SK-N-MC (cell line): Measurements from ENCODE around the gene TMEM80.
A peak's percentile ranks its signal among the peaks of the same experiment; 100 is the strongest.
"Not testable (repeated sequence)": the region's sequence is repeated elsewhere in the genome, so short reads cannot be mapped to it uniquely, and the experiment has no call there.

Source experiments
- DNase-seq: peaks from one replicate; pipeline ENCODE4 v3.0.0-alpha.2; 2011; ENCODE audit warnings: low read depth, low spot score
- H3K27ac ChIP-seq: fragments of 200-600 bp; sonication (generic); 2 replicates; pipeline ENCODE4 v1.5.1; 2016; ENCODE audit warnings: mixed run types
- H3K36me3 ChIP-seq: fragments of 200-600 bp; sonication (generic); 2 replicates; pipeline ENCODE4 v1.6.1; 2017; ENCODE audit warnings: antibody characterized with exemption, low read length, mixed read lengths; ENCODE audit not compliant: insufficient read depth
- H3K4me3 ChIP-seq: fragments of 200-600 bp; sonication (generic); 2 replicates; pipeline ENCODE4 v1.5.1; 2016
- H3K9ac ChIP-seq: fragments of 200-600 bp; sonication (generic); 2 replicates; pipeline ENCODE4 v1.8.0; 2017; ENCODE audit warnings: mixed run types, mixed read lengths; ENCODE audit not compliant: insufficient read length
- H3K9me3 ChIP-seq: fragments of 200-600 bp; sonication (generic); 2 replicates; pipeline ENCODE4 v1.6.1; 2017; ENCODE audit warnings: low read depth, mild to moderate bottlenecking, antibody characterized with exemption, low read length, moderate library complexity, mixed read lengths
- EZH2 ChIP-seq: fragments of 200-600 bp; sonication (generic); IDR thresholded peaks from one replicate; pipeline ENCODE4 v1.6.1; 2017; ENCODE audit warnings: antibody characterized with exemption
- FOXP2 ChIP-seq: optimal IDR thresholded peaks from 2 replicates; pipeline ENCODE3; 2011; ENCODE audit warnings: mild to moderate bottlenecking, moderate library complexity; ENCODE audit not compliant: insufficient read depth; ENCODE audit errors: extremely low read length, control extremely low read depth
- POLR2AphosphoS5 ChIP-seq: IDR thresholded peaks from 2 replicates; pipeline ENCODE4 v1.6.1; 2012; ENCODE audit warnings: mild to moderate bottlenecking, low read depth, low read length, borderline replicate concordance

TMEM80 gene

DNA sequence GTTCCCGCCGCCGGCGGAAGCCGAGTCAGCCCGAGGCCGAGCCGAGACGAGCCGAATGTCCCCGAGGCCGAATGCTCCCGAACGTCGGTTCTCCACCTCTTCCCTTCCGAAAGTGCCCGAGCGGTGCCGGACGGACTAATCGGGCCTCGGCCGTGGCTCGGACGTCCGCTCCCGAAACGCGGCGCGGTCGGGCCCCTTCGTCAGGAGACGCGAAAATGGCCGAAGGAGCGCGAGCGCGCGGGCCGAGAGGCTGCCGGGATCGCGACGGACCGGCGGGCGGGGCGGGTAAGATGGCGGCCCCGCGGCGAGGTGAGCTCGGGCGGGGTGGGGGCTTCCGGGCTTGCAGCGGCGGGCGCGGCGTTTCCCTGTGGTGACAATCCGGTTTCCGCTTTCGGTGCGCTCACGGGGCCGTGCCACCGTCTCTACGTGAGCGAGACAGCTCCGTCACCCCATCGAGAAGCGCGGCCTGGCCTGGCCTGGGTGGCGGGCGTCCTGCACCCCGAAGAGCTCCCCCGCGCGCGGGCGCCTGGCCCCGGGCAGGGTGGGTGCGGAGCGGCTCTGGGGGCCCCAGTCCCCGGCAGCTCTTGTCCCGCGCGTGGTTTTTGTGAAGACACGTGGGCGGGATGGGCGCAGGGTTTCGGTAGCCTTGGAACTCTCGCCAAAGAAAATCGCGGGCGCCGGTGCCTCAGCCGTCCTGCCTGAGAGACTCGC is at the start of gene TMEM80:
TMEM80 (plus strand) TSS at position 279 of the 711 bp plus-strand sequence; CDS start at position 291, 12 bp downstream.
- H3K9ac ChIP-seq = peak within 1 kb of the TSS; percentile 100
- DNase-seq = peak; percentile 70
- H3K9me3 ChIP-seq = no peaks in the 10 kb centered on the region
- H3K36me3 ChIP-seq = no peaks in the 10 kb centered on the region; the same call in 1 of the 2 replicates
- TF ChIP-seq EZH2 (no peak), POLR2AphosphoS5 (peak; percentile 81), FOXP2 (peak; percentile 28)
- H3K4me3 ChIP-seq = peak within 1 kb of the TSS; percentile 97
- peak within 1 kb of the TSS; percentile 100 for H3K27ac ChIP-seq

- H3K9ac ChIP-seq = no peak overlapping the region
- H3K27ac ChIP-seq = no peak overlapping the region
- no peak for DNase-seq
- H3K36me3 ChIP-seq = peaks cover 10% of the 10 kb centered on the region; the same call in 1 of the 2 replicates
- no peak for TF ChIP-seq POLR2AphosphoS5
- TF ChIP-seq EZH2 = no peak
- no peak for TF ChIP-seq FOXP2
- no peaks in the 10 kb centered on the region for H3K9me3 ChIP-seq
- no peak overlapping the region for H3K4me3 ChIP-seq
Observed at GRCh38 chr11:646214-646613, 49.4 kb upstream of the TMEM80 start.

DNA sequence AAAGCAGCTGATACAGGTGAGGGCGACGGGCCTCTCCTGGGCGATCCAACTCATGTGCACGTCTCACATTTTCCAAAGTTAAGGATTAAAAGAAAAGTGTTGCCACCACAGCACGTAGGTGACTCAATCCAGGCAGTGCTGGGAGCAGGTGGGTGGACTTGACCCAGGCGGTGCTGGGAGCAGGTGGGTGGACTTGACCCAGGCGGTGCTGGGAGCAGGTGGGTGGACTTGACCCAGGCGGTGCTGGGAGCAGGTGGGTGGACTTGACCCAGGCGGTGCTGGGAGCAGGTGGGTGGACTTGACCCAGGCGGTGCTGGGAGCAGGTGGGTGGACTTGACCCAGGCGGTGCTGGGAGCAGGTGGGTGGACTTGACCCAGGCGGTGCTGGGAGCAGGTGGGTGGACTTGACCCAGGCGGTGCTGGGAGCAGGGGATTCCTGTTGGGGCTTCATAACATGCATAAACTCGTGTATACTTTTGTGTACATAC is 47.9 kb upstream of the TMEM80 start:
- peaks cover 23% of the 10 kb centered on the region for H3K36me3 ChIP-seq
- not testable (repeated sequence) for H3K27ac ChIP-seq, DNase-seq, H3K4me3 ChIP-seq, H3K9ac ChIP-seq, H3K9me3 ChIP-seq

- Histone ChIP-seq H3K36me3 (peaks cover 33% of the 10 kb centered on the region), H3K9me3 (no peaks in the 10 kb centered on the region), H3K4me3 (no peak overlapping the region), H3K27ac (no peak overlapping the region), H3K9ac (no peak overlapping the region)
- TF ChIP-seq POLR2AphosphoS5 (no peak), EZH2 (no peak), FOXP2 (no peak)
- DNase-seq = no peak
Observed at GRCh38 chr11:650482-650881, 45.1 kb upstream of the TMEM80 start.

- H3K36me3 ChIP-seq = peaks cover 36% of the 10 kb centered on the region
- H3K4me3 ChIP-seq, DNase-seq: not testable (repeated sequence)
Observed at GRCh38 chr11:653136-653535, 42.5 kb upstream of the TMEM80 start.

DNA sequence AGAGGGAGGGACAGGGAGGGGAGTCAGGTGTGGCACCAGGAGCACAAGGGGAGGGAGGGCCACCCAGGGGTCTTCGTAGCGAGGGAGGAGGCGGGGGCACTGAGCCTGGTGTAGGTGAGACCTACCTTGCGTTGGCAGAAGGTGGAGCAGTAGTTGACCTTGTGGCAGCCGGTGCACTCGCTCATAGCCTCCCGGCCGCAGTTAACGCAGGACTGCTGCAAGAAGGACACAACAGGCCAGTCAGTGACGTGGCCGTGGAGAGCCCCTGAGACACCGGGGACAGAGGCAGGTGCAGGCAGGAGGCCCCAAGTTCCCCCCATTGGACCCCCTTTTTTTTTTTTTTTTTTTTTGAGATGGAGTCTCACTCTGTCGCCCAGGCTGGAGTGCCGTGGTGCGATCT is 41.8 kb upstream of the TMEM80 start:
- no peak for DNase-seq
- H3K4me3 ChIP-seq = no peak overlapping the region
- peaks cover 36% of the 10 kb centered on the region for H3K36me3 ChIP-seq
- no peak overlapping the region for H3K27ac ChIP-seq
- H3K9me3 ChIP-seq = no peaks in the 10 kb centered on the region
- no peak overlapping the region for H3K9ac ChIP-seq
- TF ChIP-seq POLR2AphosphoS5 (no peak), EZH2 (no peak), FOXP2 (no peak)

More at GRCh38 chr11:653136-653535, 42.5 kb upstream of the TMEM80 start:
- H3K27ac ChIP-seq, H3K9me3 ChIP-seq, H3K9ac ChIP-seq: not testable (repeated sequence)

- not testable (repeated sequence) for H3K4me3 ChIP-seq, H3K9ac ChIP-seq, H3K9me3 ChIP-seq, H3K27ac ChIP-seq, DNase-seq
- H3K36me3 ChIP-seq = peaks cover 40% of the 10 kb centered on the region
Observed at GRCh38 chr11:654444-654843, 41.2 kb upstream of the TMEM80 start.

GRCh38 chr11:655036-655726 is 40.4 kb upstream of the TMEM80 start:
- DNase-seq = no peak
- H3K4me3 ChIP-seq = no peak overlapping the region
- TF ChIP-seq POLR2AphosphoS5 (no peak), EZH2 (no peak), FOXP2 (no peak)

GRCh38 chr11:656426-656825 is 39.2 kb upstream of the TMEM80 start:
- H3K36me3 ChIP-seq = peaks cover 43% of the 10 kb centered on the region
- no peak overlapping the region for H3K27ac ChIP-seq
- H3K9me3 ChIP-seq = no peaks in the 10 kb centered on the region
- no peak overlapping the region for H3K4me3 ChIP-seq
- TF ChIP-seq EZH2 (no peak), FOXP2 (no peak), POLR2AphosphoS5 (no peak)
- DNase-seq = no peak
- H3K9ac ChIP-seq = no peak overlapping the region

More at GRCh38 chr11:655036-655726, 40.4 kb upstream of the TMEM80 start:
- no peaks in the 10 kb centered on the region for H3K9me3 ChIP-seq
- no peak overlapping the region for H3K27ac ChIP-seq
- H3K36me3 ChIP-seq = peaks cover 41% of the 10 kb centered on the region
- H3K9ac ChIP-seq = no peak overlapping the region
